Left kidney (tissue), 2 donors: ENCODE data around the gene ZFPM1. TPM values are rescaled to one million over a fixed set of nuclear protein-coding genes. Genes with fewer than 3 reads are reported as not detected.
A peak's percentile ranks its signal among the peaks of the same experiment; 100 is the strongest.

Source experiments
- DNase-seq: peaks from one replicate; pipeline ENCODE4 v3.0.0-alpha.2; 2013
- polyA plus RNA-seq: library from polyadenylated mRNA; unstranded; fragments of 120-200 nt; gene quantifications from one replicate; pipeline ENCODE4 v1.2.1, GENCODE V29; 2013; ENCODE audit not compliant: insufficient read length

Gene ZFPM1
- polyA plus RNA-seq, 1 donor, result 3.6 TPM

- no peak for DNase-seq
These were observed 19.3 kb upstream of the ZFPM1 start for GRCh38 chr16:88433632-88434352.

- DNase-seq, result no peak
These were observed 18.8 kb upstream of the ZFPM1 start for GRCh38 chr16:88434353-88434690.

- no peak for DNase-seq
These were observed 18.3 kb upstream of the ZFPM1 start for GRCh38 chr16:88434746-88435145.

GRCh38 chr16:88435437-88436355 lies 17.4 kb upstream of the ZFPM1 start:
- DNase-seq, result no peak

GRCh38 chr16:88436796-88437195 lies 16.3 kb upstream of the ZFPM1 start:
- DNase-seq, result no peak

GRCh38 chr16:88437367-88437964 lies 15.6 kb upstream of the ZFPM1 start:
- no peak for DNase-seq

- DNase-seq, result no peak
These were observed 14.8 kb upstream of the ZFPM1 start for GRCh38 chr16:88438084-88438870.

- DNase-seq, result no peak
These were observed 14.1 kb upstream of the ZFPM1 start for GRCh38 chr16:88439016-88439415.

- no peak for DNase-seq
These were observed 13.4 kb upstream of the ZFPM1 start for GRCh38 chr16:88439706-88440105.

GRCh38 chr16:88440111-88440510 lies 13.0 kb upstream of the ZFPM1 start:
- no peak for DNase-seq

GRCh38 chr16:88440686-88441405 lies 12.2 kb upstream of the ZFPM1 start:
- DNase-seq, result no peak

GRCh38 chr16:88441460-88441859 lies 11.6 kb upstream of the ZFPM1 start:
- no peak for DNase-seq

- no peak for DNase-seq
These were observed 10.7 kb upstream of the ZFPM1 start for GRCh38 chr16:88442383-88442726.

GRCh38 chr16:88442727-88443576 lies 10.1 kb upstream of the ZFPM1 start:
- DNase-seq, result peak; percentile 57

- no peak for DNase-seq
These were observed 8.1 kb upstream of the ZFPM1 start for GRCh38 chr16:88444826-88445582.

GRCh38 chr16:88445583-88445960 lies 7.5 kb upstream of the ZFPM1 start:
- DNase-seq, result no peak

- DNase-seq, result no peak
These were observed 7.0 kb upstream of the ZFPM1 start for GRCh38 chr16:88446061-88446460.

- DNase-seq, result no peak
These were observed 6.3 kb upstream of the ZFPM1 start for GRCh38 chr16:88446736-88447135.

- DNase-seq, result no peak
These were observed 5.2 kb upstream of the ZFPM1 start for GRCh38 chr16:88447881-88448280.
